Left forelimb (tissue), 1 donor: Measurements from ENCODE around the gene UNC45A.
A peak's percentile ranks its signal among the peaks of the same experiment; 100 is the strongest.

ENCODE experiments used
- DNase-seq: peaks from one replicate; pipeline ENCODE4 v3.0.0-alpha.2; 2018; ENCODE audit warnings: low spot score

UNC45A gene

DNA sequence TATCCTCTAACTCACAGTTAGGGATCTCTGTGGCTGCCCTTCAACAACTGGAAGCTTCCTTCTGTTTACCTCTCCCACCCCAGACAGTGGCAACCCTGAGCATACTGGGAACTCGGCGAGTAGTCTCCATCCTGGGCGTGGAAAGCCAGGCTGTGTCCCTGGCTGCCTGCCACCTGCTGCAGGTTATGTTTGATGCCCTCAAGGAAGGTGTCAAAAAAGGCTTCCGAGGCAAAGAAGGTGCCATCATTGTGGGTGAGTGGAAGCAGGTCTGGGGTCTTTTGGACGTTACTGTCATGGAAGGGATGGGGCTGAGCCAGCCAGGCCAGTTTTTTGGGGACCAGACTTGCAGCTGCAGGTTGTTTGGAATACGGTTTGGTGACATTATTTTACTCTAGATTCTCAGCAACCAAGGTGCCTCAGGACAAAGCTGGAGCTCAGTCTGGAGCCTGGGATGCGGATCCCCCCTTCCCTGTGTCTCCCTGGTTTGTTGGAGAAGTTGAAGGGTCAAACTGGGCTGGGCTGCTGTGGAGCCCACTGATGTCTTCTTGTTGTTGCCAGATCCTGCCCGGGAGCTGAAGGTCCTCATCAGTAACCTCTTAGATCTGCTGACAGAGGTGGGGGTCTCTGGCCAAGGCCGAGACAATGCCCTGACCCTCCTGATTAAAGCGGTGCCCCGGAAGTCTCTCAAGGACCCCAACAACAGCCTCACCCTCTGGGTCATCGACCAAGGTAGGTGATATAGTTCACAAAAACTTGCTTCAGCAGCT is 7.5 kb downstream of the UNC45A start:
- DNase-seq: no peak

DNA sequence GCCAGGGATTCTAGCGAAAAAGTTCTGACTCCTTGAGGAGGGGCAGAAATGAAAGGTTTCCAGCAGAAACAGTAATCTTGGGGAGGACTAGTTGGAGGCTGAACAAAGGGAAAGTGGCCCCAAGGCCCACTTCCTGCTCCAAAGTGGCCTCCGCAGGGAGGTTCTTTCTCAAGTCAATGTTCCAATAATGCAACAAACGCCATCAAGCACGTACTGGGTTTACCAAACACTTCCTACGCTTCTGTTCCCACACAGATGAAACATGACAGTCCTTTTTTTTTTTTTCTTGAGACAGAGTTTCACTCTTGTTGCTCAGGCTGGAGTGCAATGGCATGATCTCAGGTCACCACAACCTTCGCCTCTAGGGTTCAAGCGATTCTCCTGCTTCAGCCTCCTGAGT is 10.0 kb downstream of the UNC45A start:
- no peak for DNase-seq

DNA sequence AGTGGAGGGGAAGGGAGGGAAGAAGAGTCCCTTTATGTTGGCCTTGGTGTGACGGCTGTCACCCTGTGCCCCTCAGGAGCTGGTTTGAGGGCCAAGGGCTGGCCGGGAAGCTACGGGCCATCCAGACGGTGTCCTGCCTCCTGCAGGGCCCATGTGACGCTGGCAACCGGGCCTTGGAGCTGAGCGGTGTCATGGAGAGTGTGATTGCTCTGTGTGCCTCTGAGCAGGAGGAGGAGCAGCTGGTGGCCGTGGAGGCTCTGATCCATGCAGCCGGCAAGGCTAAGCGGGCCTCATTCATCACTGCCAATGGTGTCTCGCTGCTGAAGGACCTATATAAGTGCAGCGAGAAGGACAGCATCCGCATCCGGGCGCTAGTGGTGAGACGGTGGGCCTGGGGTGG is 11.5 kb downstream of the UNC45A start:
- DNase-seq: no peak

DNA sequence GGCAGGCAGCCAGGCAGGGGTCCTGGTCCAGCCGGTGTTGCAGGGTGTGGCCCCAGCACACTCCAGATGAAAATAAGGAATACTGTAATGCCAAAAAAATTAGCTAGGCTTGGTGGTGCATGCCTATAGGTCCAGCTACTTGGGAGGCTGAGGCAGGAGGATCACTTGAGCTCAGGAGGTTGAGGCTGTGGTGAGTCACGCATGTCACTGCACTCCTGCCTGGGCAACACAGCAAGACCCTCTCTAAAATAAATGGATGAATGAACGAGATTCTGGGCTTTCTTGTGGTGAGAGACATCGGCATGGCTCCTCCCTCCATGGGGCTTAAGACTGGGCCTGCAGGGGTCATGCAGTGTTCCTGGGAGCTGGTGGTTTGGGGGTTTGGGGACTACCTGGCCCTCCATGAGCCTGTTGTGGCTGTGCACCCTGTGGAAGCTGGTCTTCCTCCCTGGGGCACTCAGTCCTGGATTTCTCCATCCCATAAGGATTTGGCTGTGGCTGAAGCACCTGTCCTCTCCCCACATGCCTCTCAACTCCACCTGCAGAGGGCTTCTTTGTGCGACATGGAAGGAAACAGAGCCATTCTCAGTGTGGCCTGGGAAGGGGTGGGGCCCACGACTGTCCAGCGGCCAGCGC is 12.0 kb downstream of the UNC45A start:
- no peak for DNase-seq

DNA sequence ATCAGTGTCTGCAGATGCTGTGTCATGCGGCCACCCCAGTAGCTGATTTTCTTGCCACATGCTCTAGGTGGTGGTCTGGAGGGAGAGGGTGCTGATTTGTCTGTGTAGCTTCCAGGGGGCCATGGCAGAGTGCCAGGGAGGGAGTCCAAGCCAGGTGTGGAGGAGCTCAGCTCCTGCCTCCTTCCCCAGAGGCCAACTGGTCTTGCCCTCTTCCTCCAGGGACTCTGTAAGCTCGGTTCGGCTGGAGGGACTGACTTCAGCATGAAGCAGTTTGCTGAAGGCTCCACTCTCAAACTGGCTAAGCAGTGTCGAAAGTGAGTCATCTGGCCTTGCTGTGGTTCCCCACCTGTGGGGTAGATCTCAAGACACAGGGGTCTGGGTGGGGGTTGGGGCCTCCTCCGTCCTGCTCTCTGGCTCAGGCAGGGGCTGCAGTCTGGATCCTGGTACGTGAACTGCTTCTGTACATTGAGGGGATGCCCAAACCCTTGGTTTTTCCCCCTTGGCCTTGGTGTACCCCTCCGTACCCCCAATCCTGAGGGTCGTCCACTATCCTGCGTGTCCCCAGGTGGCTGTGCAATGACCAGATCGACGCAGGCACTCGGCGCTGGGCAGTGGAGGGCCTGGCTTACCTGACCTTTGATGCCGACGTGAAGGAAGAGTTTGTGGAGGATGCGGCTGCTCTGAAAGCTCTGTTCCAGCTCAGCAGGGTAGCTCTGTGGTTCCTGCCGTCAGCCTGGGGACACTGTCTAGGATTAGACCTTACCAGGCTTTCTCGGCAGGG is 12.7 kb downstream of the UNC45A start:
- DNase-seq: no peak

DNA sequence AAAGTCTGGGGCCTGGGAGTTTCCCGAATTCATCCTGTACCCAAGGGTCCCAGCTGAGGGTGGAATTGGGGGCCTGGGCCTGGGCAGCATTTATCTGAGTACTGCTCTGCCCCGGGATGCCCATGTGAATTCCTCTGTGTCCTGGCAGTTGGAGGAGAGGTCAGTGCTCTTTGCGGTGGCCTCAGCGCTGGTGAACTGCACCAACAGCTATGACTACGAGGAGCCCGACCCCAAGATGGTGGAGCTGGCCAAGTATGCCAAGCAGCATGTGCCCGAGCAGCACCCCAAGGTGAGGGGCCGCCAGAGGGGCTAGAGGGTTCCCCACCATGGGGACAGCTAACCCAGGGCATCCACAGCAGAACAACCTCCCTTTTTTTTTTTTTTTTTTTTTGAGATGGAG is 13.4 kb downstream of the UNC45A start:
- no peak for DNase-seq

DNA sequence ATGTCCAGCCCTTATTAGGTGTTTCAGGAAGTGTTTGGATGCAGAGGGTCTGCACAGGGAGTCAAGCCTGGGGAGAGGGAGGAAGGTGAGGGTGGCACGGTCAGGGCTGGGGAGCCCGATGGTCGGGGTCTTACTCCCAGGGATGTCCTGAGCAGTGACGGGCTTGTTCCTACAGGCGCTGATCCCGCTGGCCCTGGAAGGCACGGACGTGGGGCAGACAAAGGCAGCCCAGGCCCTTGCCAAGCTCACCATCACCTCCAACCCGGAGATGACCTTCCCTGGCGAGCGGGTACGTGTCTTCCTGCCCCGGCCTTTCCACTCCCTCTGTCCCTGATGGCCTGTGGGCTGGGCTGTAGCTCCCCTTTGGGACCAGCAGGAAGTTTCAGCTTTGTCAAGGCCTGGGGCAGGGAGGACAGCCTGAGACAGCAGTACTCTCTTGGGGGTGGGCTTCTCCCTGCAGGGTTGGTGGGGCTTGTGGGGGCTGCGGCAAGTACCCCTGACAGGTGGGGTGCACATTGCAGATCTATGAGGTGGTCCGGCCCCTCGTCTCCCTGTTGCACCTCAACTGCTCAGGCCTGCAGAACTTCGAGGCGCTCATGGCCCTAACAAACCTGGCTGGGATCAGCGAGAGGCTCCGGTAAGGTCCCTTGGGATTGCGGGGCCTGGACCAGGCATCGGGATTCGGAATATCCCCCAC is 15.0 kb downstream of the UNC45A start:
- DNase-seq: no peak

DNA sequence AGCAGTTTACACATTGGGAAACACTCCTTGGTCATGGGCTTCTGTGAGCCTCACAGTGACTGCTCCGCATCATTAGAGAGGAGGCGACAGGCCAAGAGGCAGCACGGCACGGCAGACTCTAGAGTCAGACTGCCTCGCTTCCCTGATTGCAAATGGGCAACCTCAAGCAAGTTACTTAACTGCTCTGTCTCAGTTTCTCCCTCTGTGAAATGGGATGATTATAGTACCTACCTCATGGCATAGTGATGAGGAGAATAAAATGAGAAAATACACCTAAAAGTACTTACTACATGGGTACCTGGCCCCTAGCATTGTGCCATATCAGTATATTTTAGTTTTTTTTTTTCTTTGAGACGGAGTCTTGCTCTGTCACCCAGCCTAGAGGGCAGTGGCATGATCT is 15.6 kb downstream of the UNC45A start:
- no peak for DNase-seq

DNA sequence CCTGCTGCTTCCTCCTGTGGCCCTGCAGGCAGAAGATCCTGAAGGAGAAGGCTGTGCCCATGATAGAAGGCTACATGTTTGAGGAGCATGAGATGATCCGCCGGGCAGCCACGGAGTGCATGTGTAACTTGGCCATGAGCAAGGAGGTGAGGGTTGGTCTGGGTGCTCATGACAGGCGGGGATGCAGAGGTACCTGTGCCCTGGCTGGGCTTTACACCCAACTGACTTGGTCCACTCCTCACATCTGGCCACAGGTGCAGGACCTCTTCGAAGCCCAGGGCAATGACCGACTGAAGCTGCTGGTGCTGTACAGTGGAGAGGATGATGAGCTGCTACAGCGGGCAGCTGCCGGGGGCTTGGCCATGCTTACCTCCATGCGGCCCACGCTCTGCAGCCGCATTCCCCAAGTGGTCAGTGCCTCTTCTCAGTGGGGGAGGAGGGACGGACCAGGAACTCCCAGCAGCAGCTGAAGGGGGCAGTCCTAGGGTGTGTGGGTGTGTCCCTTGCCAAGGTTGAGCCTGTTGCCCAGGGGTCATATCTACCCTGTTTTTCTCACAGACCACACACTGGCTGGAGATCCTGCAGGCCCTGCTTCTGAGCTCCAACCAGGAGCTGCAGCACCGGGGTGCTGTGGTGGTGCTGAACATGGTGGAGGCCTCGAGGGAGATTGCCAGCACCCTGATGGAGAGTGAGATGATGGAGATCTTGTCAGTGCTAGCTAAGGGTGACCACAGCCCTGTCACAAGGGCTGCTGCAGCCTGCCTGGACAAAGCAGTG is 18.0 kb downstream of the UNC45A start:
- DNase-seq: no peak

DNA sequence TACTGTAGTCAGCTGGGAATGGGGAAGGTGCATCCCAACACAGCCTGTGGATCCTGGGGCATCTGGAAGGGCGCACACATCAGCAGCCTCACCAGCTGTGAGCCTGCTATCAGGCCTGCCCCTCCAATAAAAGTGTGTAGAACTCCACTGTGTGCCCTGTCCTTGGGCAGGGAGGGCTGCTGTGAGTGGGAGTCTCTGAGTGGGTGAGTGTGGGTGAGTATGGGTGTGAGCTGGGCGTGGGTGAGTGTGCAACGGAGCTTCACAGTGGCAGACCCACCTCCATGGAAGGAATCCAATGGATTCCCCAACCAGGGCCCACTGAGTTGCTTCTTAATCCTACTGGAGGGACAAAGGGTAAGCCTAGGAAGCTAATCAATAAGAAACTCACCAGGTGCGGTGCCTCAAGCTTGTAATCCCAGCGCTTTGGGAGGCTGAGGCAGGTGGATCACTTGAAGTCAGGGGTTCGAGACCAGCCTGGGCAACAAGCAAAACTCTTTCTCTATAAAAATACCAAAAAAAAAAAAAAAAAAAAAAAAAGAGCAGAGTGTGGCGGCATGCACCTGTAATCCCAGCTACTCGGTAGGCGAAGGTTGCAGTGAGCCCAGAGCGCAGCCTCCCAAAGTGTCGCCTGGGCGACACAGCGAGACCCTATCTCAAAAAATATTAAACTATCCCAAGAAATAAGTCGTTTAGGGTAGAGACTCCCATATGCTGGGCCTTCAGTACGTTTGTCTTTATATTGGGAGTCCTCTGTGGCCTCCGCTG is 19.0 kb downstream of the UNC45A start:
- DNase-seq: no peak

DNA sequence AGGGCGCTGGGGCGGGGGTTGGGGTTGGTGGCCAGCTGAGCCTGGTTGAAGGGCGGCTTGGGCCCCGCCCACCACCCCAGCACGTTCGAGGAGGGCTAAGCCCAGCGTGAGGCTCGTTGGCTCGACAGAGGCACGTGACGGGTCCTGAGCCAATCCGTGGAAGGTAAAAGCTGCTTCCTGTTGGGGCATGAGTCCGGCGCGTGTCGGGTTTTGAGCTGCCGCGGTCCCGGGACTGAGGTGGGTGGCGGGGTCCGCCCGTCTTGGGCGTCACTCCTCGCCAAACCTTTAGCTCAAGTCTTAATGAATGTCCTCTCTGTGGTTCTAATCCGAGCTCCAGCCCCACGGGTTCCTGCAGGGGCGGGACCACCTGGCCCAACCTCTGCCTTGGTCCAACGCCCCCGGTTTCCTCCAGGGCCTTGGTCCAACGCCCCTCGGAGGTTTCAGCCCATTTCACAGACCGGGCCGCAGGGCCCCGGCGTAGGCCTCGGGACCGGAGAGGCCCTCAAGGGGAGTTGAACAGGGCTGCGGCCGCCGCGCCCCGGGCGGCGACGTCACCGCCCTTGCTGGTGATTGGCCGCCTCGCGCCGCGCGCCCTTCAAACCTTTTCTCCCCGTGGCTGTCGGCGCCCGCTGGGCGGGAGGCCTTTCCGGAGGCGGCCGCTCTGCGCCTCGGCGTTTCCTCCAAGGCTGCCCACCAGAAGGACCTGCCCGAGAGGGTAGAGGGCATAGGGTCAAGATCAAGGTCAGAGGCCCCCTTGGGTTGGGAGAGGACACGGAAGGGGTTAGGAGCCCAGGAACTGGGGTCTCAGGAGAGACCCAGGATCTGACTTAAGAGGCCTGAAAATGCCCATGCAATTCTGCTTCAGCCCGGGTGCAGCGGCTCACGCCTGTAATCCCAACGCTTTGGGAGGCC is 19.9 kb downstream of the UNC45A start, which contains the start of gene RCCD1:
Gene RCCD1 (plus strand): TSS at position 173 of the 912 bp plus-strand sequence. CDS start 1,851 bp downstream, outside the sequence.
- DNase-seq: peak; percentile 95

DNA sequence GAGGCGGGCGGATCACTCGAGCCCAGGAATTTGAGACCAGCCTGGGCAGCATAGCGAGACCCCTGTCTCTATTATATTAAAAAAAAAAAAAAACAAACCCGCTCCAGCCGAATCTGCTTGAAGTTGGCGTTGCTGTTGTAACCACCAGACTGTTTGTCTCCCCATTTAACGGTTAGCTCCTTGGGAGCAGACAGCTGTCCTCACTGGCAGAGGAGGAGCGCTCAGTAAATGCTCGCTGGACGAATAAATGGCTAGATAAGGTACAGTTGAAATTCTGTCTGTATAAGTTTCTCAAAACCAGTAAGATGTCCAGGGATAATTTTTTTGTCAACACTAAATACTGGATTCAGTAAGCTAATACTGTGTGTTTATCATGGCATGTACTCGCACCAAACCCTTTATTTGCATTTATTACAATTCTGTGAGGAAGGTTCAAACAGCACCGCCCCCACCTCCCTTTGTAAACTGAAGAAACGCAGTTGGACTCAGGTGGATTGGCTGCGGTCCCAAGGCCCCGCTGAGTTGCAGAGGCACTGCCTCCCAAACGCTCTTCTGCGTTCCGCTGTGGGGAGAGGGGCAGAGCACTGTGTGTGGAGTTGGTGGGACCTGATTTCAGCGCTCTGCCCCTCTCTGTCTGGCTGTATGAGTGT is 20.7 kb downstream of the UNC45A start:
- no peak for DNase-seq

DNA sequence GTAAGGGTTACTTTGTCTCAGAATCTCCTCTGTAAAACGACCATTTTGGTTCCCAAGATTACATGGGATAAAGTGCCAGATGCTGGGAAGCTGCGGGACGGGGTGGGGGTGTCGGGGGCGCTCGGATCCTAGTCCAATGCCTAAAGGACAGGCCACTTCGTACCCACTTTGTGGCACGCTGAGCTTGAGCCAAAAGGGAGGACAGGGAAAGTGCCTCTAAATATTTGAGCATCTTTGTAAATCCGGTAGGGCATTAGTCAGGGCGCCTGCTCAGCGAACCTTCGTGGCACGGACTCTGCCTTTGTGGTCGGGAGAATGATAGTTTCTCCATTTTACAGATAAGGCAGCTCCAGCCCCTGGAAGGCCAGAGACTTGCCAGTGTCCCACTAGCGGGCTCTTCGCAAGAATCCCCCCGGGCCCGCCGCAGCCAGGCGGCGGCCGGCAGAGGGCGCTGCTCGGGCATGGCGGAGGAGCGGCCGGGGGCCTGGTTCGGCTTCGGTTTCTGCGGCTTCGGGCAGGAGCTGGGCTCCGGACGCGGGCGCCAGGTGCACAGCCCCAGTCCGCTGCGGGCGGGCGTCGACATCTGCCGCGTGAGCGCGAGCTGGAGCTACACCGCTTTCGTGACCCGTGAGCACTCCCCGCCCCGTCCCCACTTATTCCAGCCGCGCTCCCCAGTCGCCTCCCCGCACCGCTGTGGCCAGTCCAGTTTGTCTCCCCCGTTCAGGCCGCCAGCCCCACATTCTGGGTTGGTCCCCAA is 21.4 kb downstream of the UNC45A start:
- peak; percentile 91 for DNase-seq

DNA sequence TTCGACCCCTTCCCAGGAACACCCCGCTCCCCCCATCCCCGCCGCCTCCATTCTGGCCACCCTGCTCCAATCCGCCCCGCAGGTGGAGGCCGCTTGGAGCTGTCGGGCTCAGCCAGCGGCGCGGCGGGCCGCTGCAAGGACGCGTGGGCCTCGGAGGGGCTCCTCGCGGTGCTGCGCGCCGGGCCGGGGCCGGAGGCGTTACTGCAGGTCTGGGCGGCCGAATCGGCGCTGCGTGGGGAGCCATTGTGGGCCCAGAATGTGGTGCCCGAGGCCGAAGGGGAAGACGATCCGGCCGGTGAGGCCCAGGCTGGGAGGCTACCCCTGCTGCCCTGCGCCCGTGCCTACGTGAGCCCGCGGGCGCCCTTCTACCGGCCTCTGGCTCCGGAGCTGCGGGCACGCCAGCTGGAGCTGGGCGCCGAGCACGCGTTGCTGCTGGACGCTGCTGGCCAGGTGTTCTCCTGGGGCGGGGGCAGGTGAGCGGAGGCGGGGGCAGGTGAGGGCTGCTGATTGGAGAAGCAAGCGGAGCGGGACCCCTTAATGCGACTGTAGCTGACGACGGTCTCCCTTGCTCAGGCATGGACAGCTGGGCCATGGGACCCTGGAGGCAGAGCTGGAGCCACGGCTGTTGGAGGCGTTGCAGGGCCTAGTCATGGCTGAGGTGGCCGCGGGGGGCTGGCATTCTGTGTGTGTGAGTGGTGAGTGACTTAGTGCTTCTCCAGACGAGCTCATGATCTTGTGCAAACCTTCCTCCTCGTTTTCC is 22.1 kb downstream of the UNC45A start:
- DNase-seq: no peak

DNA sequence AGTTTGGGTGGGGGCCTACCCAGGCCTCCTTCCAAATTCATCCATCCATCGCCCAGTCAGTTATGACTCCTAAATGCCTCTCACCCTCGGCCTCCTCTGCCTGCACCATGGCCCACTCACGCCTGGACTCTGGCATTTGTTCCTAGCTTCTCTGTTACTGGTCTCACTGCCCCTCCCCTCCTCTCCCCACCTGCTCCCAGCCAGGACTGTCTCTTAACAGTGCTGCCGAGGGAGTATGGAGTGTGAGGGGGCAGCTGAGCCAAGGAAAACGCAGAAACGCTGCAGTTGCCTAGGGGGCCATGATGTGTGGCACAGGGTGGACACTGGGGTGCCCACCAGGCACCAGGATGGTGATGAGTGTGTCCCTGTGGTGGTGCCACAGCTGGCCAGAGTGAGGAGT is 22.7 kb downstream of the UNC45A start:
- DNase-seq: no peak

DNA sequence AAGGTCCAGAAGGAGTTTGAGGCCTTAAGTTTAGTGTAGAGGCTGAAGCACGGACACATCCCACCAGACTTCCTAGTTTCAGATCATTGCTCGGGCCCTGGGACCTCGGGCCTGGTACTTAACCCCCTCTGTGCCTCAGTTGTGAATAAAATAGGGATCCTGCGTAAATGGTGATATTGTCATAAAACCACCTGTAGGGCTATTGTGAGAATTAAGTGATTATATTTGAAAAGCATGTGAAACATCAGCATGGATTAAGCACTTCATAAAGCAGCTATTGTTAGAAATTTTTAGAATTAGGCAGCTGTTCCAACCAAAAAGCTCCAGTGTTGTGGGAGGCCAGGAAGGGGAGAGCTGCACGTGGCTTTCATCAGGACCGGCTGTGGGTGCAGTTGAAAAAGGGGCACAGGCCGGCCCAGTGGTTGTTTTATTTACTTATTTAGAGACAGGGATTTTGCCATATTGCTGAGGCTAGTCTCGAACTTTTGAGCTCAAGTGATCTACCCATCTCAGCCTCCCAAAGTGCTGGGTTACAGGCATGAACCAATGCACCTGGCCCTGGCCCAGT is 24.0 kb downstream of the UNC45A start:
- no peak for DNase-seq

DNA sequence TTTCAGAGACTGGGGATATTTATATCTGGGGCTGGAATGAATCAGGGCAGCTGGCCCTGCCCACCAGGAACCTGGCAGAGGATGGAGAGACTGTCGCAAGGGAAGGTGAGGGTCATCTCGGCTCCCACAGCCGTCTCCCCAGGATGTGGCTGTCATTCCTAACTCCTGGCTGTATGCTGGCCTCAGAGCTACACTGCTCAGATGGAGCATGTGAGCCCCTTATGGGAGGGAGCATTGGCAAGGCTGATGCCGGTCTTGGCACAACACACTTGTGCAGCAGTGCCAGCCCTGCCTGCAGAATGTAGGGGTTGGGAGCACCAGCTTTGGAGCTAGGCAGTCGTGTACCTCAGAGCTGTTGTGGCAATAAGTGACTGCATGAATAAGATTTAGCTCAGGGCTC is 24.8 kb downstream of the UNC45A start:
- DNase-seq: no peak
